Fibroblast of skin of back (primary cell): ENCODE data around the gene ARFGAP1.
A peak's percentile ranks its signal among the peaks of the same experiment; 100 is the strongest.

Experiments
- DNase-seq: peaks from one replicate; pipeline ENCODE4 v3.0.0-alpha.2; 2013

Gene ARFGAP1

GRCh38 chr20:63261060-63261794 lies 11.4 kb upstream of the ARFGAP1 start:
- DNase-seq, result no peak

- no peak for DNase-seq
These were observed 10.7 kb upstream of the ARFGAP1 start for GRCh38 chr20:63261795-63262528.

- DNase-seq, result no peak
These were observed 9.8 kb upstream of the ARFGAP1 start for GRCh38 chr20:63262836-63263235.

DNA sequence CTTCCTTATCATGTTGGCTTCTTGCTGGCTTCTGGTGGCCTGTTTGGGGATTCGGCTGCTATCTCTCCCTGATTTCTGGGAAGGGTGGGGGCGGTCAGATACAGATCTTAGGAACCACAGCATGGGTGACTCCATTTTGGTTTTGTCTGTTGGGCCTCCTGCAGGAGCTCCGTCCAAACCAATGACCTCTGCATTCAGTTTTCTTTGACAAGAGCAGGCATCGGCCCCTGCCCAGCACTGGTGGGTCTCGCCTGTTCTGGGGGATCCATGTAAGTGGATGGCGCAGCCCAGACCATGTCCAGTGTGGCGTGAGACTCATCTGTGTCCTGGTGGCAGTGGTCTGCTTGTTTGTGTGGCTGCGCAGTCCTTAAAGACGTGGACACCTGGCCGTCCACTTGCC lies 8.6 kb upstream of the ARFGAP1 start:
- no peak for DNase-seq

GRCh38 chr20:63264519-63264918 lies 8.1 kb upstream of the ARFGAP1 start:
- DNase-seq, result peak; percentile 55

DNA sequence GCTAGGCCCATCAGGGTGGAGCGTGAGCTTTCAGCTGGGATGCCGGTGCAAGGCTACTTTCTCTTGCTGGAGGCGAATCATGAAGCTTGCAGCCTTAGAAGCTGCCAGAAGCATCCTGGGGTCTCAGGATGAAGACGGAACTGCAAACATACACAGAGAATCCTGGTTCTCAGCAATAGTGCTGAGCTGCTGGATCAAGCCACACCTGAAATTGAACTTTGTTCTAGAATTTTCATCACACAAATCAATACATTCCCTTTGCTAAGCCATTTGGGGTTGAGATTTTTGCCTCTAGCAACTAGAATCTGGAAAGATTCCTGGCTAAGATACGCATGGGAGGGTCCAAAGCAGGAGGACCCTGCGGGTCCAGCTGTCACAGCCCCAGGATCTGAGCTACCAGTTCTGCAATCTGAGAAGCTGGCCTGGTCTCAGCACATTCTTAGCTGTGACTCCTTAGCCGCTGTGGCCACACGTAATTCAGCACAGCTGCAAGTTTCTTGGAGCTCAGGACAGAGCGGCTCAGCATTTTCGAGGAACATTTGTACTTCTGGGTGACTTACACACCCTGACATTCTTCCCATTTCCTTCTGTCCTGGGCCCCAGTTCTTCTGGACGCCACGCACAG lies 6.6 kb upstream of the ARFGAP1 start:
- peak; percentile 42 for DNase-seq

DNA sequence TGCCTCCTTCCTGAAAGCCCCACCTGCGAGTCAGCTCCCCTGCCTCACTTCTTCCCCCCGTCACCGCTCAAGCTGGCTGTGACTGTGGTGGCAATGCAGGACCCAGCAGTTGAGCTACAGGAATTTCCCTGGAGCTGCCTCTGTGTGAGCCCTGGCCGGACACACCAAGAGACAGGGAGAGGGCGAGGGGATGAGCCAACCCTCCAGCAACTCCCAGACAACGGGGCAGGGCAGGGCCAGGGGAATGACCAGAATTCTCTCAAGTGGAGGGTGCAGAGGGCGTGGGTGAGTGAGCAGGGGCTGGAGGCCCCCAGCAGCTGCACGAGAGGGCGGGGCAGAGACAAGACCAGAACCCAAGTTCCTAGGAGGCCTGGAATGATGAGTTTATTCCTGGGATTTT lies 4.9 kb upstream of the ARFGAP1 start:
- DNase-seq, result no peak

DNA sequence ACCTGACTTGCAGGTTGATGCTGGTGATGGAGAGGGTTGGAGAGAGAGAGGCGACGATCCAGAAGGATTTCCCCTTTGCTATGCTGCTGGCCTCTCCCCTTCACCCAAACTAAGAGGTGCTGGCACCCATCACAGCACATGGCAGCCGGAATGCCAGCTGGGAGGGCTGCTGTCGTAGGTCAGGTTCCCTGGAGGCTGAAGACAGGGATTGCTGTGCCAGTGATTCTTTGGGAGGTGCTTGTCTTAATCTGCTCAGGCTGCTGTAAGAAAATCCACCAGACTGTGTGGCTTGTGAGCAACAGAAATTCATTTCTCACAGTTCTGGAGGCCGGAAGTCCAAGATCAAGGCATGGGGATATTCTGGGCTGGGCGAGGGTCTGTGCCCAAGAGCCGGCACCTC lies 4.4 kb upstream of the ARFGAP1 start:
- DNase-seq, result no peak

GRCh38 chr20:63268671-63269439 lies 3.8 kb upstream of the ARFGAP1 start:
- no peak for DNase-seq

- no peak for DNase-seq
These were observed 2.9 kb upstream of the ARFGAP1 start for GRCh38 chr20:63269724-63270123.

DNA sequence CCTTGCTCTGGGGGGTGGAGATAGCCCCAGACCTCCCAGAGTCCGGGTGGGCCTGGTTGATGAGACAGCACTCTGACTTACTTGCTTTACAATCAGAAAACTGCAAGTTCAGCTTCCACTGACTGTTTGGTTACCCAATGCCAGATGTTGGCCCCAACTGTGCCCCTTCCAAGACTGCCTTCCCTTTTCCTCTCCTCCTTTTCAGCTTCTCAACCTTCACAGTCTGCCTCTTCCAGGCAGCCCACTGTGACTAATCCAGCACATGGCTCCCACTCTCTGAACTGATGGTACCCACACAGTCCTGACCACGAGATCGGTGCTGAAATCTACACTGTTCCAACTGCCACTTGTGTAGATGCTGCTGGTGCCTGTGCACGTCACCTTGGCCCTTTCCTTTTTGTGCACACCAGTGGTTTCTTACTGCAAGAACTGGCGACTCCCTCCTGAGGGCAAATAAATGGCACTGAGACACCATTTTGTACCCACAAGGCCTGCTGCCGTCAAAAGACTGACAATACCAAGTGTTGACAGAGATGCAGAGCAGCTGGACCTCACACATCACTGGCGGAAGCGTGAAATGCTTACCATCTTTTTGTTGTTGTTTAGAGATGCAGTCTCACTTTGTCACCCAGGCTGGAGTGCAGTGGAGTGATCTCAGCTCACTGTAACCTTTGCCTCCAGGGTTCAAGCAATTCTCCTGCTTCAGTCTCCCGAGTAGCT lies 1.8 kb upstream of the ARFGAP1 start:
- no peak for DNase-seq

GRCh38 chr20:63273059-63273579 lies 506 bp downstream of the ARFGAP1 start:
- no peak for DNase-seq

DNA sequence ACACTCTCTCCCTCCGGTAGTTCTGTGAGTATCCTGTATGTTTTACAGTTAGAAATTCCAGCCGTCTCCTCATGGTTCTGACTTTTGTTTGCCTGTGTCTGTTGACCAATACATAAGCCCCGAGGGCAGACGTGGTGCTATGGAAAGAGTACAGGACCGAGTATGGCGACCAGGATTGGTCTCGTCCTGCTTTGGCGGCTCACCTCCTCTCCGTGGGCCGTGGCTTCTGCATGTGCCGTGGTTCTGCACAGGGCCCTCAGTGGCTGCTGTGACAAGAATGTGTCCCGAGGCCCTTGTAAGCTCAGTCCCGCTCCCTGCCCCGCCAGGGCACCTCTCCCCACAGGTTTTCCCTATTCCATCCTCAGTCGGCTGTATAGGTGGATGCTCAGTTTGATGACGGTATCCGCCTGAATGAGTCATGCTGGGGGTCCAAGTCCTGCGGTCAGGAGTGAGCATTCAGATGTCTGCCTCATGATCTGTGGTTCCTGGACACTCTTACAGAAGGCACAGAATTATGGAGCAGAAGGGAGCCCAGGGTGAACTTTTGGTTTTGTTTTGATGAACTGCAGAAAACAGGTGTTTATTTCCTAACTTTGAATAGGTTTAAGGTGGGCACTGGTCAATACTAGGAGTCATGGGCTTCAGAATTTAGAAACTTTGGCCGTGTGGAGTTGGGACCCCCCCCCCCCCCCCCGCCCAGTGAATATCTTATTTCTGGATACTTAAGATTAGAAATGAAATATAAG lies 1.2 kb downstream of the ARFGAP1 start:
- DNase-seq, result peak; percentile 71

DNA sequence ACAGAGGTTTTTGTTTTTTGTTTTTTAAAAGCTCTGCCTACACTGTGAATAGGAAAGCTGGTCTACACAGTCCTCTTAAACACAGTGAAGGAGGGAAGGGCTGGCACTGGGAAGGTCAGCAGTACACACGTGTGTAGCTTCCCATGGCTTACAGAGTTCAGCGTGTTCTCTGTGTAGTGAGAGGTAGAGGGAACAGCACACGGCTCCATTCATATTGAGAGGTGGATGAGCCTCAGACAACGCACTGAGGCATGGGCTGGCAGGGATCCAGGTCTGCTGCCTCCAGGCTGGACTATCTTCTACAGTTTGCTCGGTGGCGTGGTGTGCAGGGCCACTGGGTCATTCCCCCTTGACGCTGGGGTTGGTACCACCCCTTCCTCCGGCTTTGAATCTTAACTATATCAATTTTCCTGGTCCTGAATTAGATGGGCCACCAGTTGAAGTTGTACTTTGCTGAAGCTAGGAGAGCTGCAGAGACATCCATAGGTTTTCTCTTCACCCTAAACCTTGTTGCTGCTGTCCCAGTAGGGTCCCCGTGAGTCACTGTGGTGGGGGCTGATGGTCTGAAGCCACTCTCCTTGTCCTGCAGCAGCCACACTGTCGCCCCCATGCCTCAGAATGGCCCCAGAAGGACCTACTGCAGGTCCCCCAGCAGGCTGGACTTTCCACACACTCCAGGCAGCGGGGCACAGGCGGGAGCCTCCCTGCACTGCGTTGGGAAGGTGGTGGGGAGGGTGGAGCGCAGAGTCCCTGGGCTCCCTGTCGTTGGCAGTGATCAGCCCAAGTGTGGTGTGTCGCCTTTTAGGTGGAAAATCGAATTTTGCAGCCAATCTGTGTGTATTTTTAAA lies 2.0 kb downstream of the ARFGAP1 start:
- DNase-seq, result no peak

DNA sequence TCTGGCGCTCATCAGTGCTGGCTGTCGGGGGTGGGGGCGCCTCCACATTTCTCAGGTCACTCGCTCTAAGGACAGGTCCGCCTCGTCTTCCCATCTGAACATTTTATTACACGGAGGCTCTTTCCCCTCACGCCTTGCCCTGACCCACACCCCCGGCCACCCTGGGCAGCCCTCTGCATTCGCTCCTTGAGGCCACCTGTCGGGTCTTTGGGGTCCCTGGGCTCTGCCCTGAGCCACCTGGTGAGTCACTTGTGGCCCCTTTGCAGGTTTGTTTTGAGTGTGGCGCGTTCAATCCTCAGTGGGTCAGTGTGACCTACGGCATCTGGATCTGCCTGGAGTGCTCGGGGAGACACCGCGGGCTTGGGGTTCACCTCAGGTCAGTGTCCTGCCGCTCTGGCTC lies 3.2 kb downstream of the ARFGAP1 start:
- DNase-seq, result no peak

DNA sequence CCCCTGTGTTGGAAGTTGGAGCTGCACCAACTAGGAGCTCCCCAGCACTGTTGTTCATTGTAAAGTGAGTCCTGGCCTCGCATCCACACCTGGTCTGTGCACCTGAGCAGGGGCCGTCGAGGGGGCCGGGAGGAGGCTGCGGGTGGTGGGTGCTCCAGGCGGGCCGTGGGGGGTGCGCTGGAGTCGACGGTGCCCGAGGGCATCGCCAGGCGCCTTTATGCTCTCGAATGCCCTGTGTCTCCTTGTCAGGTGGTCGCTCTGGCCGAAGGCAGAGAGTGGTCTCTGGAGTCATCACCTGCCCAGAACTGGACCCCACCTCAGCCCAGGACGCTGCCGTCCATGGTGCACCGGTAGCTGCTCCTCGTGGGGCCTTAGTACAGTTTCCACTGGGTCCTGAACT lies 4.3 kb downstream of the ARFGAP1 start:
- no peak for DNase-seq

- no peak for DNase-seq
These were observed 5.1 kb downstream of the ARFGAP1 start for GRCh38 chr20:63277466-63278272.

DNA sequence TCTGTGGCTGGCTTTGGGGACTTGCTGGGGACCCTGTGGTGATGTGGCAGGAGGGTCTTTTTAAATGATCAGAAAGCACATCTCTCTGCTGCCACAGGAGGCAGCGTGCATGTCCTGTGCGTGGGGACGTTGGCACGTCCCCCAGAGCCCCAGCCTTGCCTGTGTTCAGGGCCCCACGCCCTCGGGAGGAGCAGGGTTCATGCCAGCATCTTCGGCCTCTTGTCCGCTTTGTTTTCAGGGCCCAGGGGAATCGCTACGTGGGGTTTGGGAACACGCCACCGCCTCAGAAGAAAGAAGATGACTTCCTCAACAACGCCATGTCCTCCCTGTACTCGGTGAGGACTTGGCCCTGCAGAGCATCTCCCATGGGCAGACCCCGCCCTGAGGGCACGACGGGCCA lies 6.0 kb downstream of the ARFGAP1 start:
- no peak for DNase-seq

GRCh38 chr20:63279931-63280330 lies 7.3 kb downstream of the ARFGAP1 start:
- DNase-seq, result no peak
